HepG2 (cell line): Measurements from ENCODE around the gene AKAP9. TPM values are rescaled to one million over a fixed set of nuclear protein-coding genes. Genes with fewer than 3 reads are reported as not detected.

Experiments used
- EEA1 ChIP-seq: sonication (generic); formaldehyde crosslinking; IDR thresholded peaks from 2 replicates; pipeline ENCODE4 v1.5.1; 2020; ENCODE audit warnings: mild to moderate bottlenecking, missing genetic modification reagents, borderline replicate concordance
- ESRRA ChIP-seq: sonication (generic); formaldehyde crosslinking; IDR thresholded peaks from 2 replicates; pipeline ENCODE4 v1.5.1; 2020; ENCODE audit warnings: mild to moderate bottlenecking, low read depth, missing genetic modification reagents
- FOXK2 ChIP-seq: fragments of 450-650 bp; IDR thresholded peaks from 2 replicates; pipeline ENCODE4 v1.6.1; 2016
- NCOA5 ChIP-seq: sonication (generic); formaldehyde crosslinking; IDR thresholded peaks from 2 replicates; pipeline ENCODE4 v1.4.0; 2020; ENCODE audit warnings: missing genetic modification reagents
- NFKB2 ChIP-seq: sonication (generic); formaldehyde crosslinking; IDR thresholded peaks from 2 replicates; pipeline ENCODE4 v1.4.0; 2020; ENCODE audit warnings: missing genetic modification reagents, borderline replicate concordance
- PHF5A ChIP-seq: IDR thresholded peaks from one replicate; pipeline ENCODE4 v1.6.1; 2018; ENCODE audit warnings: low read depth, missing genetic modification reagents; ENCODE audit not compliant: unreplicated experiment
- POGZ ChIP-seq: sonication (generic); formaldehyde crosslinking; IDR thresholded peaks from 2 replicates; pipeline ENCODE4 v1.4.0; 2020; ENCODE audit warnings: mild to moderate bottlenecking, missing genetic modification reagents
- RBM22 ChIP-seq: fragments of 200-400 bp; formaldehyde crosslinking; optimal IDR thresholded peaks from 2 replicates; pipeline ENCODE3; 2017; ENCODE audit warnings: mild to moderate bottlenecking, low read length, moderate library complexity
- SNAPC2 ChIP-seq: sonication (generic); formaldehyde crosslinking; IDR thresholded peaks from 2 replicates; pipeline ENCODE4 v1.8.1; 2022; ENCODE audit warnings: mild to moderate bottlenecking, missing genetic modification reagents
- TBL1XR1 ChIP-seq: fragments of 150-350 bp; IDR thresholded peaks from 2 replicates; pipeline ENCODE4 v1.6.1; 2014; ENCODE audit warnings: borderline replicate concordance, low read length; ENCODE audit not compliant: partially characterized antibody
- ZFP82 ChIP-seq: sonication (generic); formaldehyde crosslinking; IDR thresholded peaks from 2 replicates; pipeline ENCODE4 v1.5.1; 2020; ENCODE audit warnings: mild to moderate bottlenecking, missing genetic modification reagents, borderline replicate concordance
- ZNF232 ChIP-seq: sonication (generic); formaldehyde crosslinking; IDR thresholded peaks from 2 replicates; pipeline ENCODE4 v1.4.0; 2020; ENCODE audit warnings: missing genetic modification reagents, borderline replicate concordance
- ZNF30 ChIP-seq: sonication (generic); formaldehyde crosslinking; IDR thresholded peaks from 2 replicates; pipeline ENCODE4 v1.5.0; 2020; ENCODE audit warnings: mild to moderate bottlenecking, missing genetic modification reagents
- ZNF333 ChIP-seq: sonication (generic); formaldehyde crosslinking; IDR thresholded peaks from 2 replicates; pipeline ENCODE4 v1.4.0; 2020; ENCODE audit warnings: mild to moderate bottlenecking, missing genetic modification reagents, borderline replicate concordance
- ZNF564 ChIP-seq: sonication (generic); formaldehyde crosslinking; IDR thresholded peaks from 2 replicates; pipeline ENCODE4 v1.8.1; 2023; ENCODE audit warnings: mild to moderate bottlenecking, missing genetic modification reagents
- polyA plus RNA-seq, 8 experiments: library from polyadenylated mRNA; depleted of rRNA in 3 of 8; stranded (reverse) in 7 of 8; unstranded in 1 of 8; fragments of >200 nt; fragmentation: Illumina TruSeq in 4 of 8; extraction: Trizol in 4 of 8; gene quantifications; 2 replicates each; pipeline versions ENCODE4 v1.2.1 to v1.2.3, GENCODE V29; 2011 to 2016; ENCODE audit warnings: low read depth in 4 of 8, missing spikeins in 1 of 8, mixed read lengths in 1 of 8; ENCODE audit not compliant: insufficient read depth in 1 of 8
- total RNA-seq, 5 experiments: library from RNA; depleted of rRNA; stranded (reverse); fragments of >200 nt; fragmentation: Illumina TruSeq; extraction: Trizol; gene quantifications; 2 replicates each; pipeline ENCODE4 v1.2.3, GENCODE V29; 2016; ENCODE audit warnings: low read depth in 1 of 5
- TF ChIP-seq, protein P1 (sequence below): sonication (generic); formaldehyde crosslinking; IDR thresholded peaks from 2 replicates; pipeline ENCODE4 v1.5.1; 2020; ENCODE audit warnings: missing genetic modification reagents, mild to moderate bottlenecking, borderline replicate concordance
- TF ChIP-seq, protein P2 (sequence below): sonication (generic); formaldehyde crosslinking; IDR thresholded peaks from 2 replicates; pipeline ENCODE4 v1.4.0; 2020; ENCODE audit warnings: mild to moderate bottlenecking, missing genetic modification reagents
- TF ChIP-seq, protein P3 (sequence below): sonication (generic); formaldehyde crosslinking; IDR thresholded peaks from 2 replicates; pipeline ENCODE4 v1.4.0; 2020; ENCODE audit warnings: missing genetic modification reagents
- TF ChIP-seq, protein P4 (sequence below): sonication (generic); formaldehyde crosslinking; IDR thresholded peaks from 2 replicates; pipeline ENCODE4 v1.4.0; 2020; ENCODE audit warnings: mild to moderate bottlenecking, missing genetic modification reagents
- TF ChIP-seq, protein P5 (sequence below): sonication (generic); formaldehyde crosslinking; IDR thresholded peaks from 2 replicates; pipeline ENCODE4 v1.8.0; 2022; ENCODE audit warnings: mild to moderate bottlenecking, missing genetic modification reagents; ENCODE audit not compliant: insufficient replicate concordance

The AKAP9 gene
- total and polyA plus RNA-seq, 2 of the 13 experiments (the other 11 are each of a cell fraction or from before 2014, with no cell fraction given) = 27.6 to 33.1 TPM

DNA sequence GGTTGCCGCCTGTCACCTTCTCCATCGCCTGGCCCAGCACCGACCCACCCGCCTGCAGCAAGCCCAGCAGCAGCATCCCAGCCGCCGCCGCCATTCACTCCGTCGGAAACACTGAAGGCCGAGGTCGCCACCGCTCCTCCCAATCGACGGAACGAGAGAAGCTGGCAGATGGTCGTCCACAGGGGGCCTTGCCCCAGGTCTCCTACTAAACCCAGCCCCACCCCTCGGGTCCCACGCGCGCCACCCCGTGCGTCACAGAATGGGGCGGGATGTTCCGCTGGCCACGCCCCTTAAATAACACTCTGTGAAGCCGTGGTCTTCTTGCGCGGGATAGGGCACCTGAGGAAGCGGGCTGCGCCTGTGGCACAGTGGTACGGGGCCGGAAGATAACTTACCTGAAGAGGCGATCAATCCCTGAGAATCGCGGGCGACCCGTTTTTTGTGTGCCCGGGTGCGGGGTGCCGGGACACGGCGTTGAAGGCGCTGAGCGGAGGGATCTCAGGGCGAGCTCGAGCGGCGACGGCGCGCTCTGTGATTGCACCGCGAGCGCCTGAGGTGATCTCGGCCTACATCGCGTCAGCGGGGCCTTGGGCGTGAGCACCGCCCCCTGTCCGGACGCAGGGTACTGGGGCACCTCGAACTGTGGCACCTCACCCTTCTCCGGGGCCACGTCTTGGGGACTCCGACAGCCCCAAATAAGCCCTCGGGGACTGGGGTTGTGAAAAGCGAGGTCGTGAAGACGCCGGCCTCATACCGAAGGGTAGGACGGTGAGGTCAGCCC, 193.8 kb downstream of the AKAP9 start, which contains the start of gene CYP51A1 (continued):
- TF ChIP-seq, protein P1, sequence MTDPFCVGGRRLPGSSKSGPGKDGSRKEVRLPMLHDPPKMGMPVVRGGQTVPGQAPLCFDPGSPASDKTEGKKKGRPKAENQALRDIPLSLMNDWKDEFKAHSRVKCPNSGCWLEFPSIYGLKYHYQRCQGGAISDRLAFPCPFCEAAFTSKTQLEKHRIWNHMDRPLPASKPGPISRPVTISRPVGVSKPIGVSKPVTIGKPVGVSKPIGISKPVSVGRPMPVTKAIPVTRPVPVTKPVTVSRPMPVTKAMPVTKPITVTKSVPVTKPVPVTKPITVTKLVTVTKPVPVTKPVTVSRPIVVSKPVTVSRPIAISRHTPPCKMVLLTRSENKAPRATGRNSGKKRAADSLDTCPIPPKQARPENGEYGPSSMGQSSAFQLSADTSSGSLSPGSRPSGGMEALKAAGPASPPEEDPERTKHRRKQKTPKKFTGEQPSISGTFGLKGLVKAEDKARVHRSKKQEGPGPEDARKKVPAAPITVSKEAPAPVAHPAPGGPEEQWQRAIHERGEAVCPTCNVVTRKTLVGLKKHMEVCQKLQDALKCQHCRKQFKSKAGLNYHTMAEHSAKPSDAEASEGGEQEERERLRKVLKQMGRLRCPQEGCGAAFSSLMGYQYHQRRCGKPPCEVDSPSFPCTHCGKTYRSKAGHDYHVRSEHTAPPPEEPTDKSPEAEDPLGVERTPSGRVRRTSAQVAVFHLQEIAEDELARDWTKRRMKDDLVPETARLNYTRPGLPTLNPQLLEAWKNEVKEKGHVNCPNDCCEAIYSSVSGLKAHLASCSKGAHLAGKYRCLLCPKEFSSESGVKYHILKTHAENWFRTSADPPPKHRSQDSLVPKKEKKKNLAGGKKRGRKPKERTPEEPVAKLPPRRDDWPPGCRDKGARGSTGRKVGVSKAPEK = peak; percentile 65; the same call in 1 of the 2 replicates
- TF ChIP-seq PHF5A (no peak), ESRRA (peak; percentile 52), FOXK2 (no peak), POGZ (CRISPR knock-in tag) (peak; percentile 95), ZNF333 (no peak; the same call in 1 of the 2 replicates), ZFP82 (CRISPR knock-in tag) (no peak), ZNF232 (CRISPR knock-in tag) (no peak), SNAPC2 (CRISPR knock-in tag) (peak; percentile 72), NCOA5 (no peak), RBM22 (no peak), ZNF564 (CRISPR knock-in tag) (peak; percentile 76), TBL1XR1 (no peak), EEA1 (CRISPR knock-in tag) (no peak; the same call in 1 of the 2 replicates), NFKB2 (CRISPR knock-in tag) (peak; percentile 87), ZNF30 (no peak; the same call in 1 of the 2 replicates)
- TF ChIP-seq, protein P2, sequence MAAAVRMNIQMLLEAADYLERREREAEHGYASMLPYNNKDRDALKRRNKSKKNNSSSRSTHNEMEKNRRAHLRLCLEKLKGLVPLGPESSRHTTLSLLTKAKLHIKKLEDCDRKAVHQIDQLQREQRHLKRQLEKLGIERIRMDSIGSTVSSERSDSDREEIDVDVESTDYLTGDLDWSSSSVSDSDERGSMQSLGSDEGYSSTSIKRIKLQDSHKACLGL (CRISPR knock-in tag) = peak; percentile 78; the same call in 1 of the 2 replicates
- TF ChIP-seq, protein P3, sequence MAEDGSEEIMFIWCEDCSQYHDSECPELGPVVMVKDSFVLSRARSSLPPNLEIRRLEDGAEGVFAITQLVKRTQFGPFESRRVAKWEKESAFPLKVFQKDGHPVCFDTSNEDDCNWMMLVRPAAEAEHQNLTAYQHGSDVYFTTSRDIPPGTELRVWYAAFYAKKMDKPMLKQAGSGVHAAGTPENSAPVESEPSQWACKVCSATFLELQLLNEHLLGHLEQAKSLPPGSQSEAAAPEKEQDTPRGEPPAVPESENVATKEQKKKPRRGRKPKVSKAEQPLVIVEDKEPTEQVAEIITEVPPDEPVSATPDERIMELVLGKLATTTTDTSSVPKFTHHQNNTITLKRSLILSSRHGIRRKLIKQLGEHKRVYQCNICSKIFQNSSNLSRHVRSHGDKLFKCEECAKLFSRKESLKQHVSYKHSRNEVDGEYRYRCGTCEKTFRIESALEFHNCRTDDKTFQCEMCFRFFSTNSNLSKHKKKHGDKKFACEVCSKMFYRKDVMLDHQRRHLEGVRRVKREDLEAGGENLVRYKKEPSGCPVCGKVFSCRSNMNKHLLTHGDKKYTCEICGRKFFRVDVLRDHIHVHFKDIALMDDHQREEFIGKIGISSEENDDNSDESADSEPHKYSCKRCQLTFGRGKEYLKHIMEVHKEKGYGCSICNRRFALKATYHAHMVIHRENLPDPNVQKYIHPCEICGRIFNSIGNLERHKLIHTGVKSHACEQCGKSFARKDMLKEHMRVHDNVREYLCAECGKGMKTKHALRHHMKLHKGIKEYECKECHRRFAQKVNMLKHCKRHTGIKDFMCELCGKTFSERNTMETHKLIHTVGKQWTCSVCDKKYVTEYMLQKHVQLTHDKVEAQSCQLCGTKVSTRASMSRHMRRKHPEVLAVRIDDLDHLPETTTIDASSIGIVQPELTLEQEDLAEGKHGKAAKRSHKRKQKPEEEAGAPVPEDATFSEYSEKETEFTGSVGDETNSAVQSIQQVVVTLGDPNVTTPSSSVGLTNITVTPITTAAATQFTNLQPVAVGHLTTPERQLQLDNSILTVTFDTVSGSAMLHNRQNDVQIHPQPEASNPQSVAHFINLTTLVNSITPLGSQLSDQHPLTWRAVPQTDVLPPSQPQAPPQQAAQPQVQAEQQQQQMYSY (CRISPR knock-in tag) = peak; percentile 49; the same call in 1 of the 2 replicates
- TF ChIP-seq, protein P4, sequence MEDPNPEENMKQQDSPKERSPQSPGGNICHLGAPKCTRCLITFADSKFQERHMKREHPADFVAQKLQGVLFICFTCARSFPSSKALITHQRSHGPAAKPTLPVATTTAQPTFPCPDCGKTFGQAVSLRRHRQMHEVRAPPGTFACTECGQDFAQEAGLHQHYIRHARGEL = no peak; the same call in 1 of the 2 replicates
- TF ChIP-seq, protein P5, sequence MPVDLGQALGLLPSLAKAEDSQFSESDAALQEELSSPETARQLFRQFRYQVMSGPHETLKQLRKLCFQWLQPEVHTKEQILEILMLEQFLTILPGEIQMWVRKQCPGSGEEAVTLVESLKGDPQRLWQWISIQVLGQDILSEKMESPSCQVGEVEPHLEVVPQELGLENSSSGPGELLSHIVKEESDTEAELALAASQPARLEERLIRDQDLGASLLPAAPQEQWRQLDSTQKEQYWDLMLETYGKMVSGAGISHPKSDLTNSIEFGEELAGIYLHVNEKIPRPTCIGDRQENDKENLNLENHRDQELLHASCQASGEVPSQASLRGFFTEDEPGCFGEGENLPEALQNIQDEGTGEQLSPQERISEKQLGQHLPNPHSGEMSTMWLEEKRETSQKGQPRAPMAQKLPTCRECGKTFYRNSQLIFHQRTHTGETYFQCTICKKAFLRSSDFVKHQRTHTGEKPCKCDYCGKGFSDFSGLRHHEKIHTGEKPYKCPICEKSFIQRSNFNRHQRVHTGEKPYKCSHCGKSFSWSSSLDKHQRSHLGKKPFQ (CRISPR knock-in tag) = peak; percentile 97
